ENCODE results near the gene CD81. TPM values are rescaled to one million over a fixed set of nuclear protein-coding genes. Genes with fewer than 3 reads are reported as not detected.
A peak's percentile ranks its signal among the peaks of the same experiment; 100 is the strongest.
"Not testable (repeated sequence)": the region's sequence is repeated elsewhere in the genome, so short reads cannot be mapped to it uniquely, and the experiment has no call there.

Gene CD81, protein sequence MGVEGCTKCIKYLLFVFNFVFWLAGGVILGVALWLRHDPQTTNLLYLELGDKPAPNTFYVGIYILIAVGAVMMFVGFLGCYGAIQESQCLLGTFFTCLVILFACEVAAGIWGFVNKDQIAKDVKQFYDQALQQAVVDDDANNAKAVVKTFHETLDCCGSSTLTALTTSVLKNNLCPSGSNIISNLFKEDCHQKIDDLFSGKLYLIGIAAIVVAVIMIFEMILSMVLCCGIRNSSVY
- total RNA-seq: 299 TPM

GRCh38 chr11:2376751-2377451 is at the start of gene CD81:
Gene CD81, plus strand, starts transcription at chr11:2377310. Its CDS starts 240 bp downstream, at chr11:2377550.
- peak; percentile 38 for DNase-seq

GRCh38 chr11:2328021-2328420 is 49.1 kb upstream of the CD81 start:
- no peak for DNase-seq

DNA sequence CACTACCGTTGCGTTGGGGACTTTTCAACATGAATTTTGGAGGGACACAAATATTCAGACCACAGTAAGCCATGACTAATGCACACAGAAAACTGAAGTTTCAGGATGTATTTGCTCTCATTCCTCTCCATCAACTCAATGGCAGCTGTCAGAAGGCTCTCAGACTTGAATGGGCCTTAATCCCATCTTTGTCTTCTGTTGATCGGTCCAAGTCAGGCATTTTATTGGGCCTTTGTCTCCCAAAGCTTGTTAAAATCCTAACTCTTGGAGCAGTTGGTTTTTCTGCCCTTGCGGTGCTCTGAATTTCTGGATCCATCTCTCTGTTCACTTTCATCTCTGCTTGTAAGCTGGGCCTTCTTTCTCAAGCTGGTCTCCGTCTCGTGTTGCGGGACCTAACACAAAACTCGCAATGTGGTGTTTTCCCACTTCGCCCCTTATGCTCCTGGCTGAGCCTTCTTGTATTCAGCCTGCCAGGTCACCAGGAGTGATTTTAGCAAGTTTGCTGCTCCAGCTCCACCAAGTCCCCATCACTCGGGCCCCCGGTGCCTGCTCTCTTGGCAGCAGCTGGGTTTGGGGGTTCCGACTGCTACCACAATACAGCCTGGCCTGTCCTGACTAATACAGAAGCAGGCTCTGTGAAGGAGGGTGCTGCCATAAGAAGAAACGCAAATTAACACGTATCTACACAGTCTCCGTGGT is 48.3 kb upstream of the CD81 start:
- DNase-seq: no peak

DNA sequence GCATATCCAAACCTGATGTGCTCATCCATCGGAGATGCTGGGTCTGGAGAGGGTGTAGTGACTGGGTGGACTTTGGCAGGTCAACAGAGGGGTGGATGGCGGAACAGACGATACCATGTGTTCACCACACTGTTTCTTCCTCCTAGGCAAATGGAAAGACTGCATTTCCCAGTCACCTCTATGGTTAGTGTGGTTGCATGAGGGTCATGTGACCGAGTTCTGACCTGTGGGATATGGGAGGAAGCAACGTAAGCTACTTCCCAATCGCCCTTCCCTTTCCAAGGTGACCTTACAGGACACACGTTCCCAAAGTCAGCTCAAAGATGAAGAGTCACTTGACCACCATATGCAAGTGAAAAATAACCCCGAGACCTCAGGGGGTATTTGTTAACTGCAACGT is 47.6 kb upstream of the CD81 start:
- DNase-seq: no peak

DNA sequence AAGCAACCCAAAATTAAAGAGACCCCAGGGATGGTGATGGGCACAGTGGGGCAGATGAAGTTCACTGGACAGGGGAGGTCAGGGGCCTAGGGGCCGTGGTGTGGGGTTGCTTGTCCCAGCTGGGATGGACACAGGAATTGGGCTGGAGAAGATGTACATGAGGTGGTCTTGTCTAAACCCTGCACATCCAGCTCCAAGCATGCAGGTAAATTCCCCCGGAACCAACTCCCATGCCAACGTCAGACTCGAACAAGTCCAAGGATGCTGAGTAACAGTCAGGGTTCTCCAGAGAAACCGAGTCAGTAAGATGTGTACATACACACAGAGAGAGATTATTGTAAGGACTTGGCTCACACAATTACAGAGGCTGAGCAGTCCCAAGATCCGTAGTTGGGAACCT is 46.4 kb upstream of the CD81 start:
- no peak for DNase-seq

GRCh38 chr11:2331404-2331803 is 45.7 kb upstream of the CD81 start:
- no peak for DNase-seq

DNA sequence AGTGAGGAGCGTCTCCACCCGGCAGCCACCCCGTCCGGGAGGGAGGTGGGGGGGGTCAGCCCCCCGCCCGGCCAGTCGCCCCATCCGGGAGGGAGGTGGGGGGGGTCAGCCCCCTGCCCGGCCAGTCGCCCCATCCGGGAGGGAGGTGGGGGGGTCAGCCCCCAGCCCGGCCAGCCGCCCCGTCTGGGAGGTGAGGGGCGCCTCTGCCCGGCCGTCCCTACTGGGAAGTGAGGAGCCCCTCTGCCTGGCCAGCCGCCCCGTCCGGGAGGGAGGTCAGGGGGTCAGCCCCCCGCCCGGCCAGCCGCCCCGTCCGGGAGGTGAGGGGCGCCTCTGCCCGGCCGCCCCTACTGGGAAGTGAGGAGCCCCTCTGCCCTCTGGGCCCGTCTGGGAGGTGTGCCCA is 44.5 kb upstream of the CD81 start:
- DNase-seq: not testable (repeated sequence)

DNA sequence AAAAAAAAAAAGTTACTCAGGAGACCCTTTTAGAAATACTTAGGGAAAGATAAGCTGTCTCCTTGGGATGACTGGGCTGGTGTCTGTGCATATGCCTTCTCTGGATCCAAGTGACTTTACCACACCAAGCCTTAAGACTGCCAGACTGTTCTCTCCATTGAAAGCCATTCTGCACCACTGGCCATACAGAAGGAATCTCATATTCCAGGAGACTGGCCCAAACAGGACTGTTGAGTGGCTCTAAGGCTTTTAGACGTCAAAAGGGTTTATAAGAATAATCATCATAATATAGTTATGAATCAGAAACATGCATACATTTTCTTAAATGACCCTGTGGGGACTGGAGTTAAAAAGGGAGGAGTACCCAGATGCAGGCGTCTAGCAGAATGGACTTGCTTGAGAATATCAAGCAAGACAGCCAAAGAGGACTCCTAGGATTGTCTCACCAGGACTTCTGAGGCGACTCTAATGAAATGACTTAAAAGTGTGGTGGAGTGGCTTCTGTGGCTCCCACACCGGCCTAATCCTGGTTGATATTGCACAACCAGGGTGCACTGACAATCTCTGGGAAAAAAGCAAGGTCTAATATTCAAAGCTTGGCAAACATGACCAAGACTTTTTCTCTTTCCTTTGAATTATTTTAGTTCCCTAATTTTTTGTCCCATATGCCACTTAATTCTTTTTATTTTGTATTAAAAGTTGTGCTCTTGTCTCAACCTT is 43.5 kb upstream of the CD81 start:
- not testable (repeated sequence) for DNase-seq

- not testable (repeated sequence) for DNase-seq
Observed at GRCh38 chr11:2335286-2335685, 41.8 kb upstream of the CD81 start.

- not testable (repeated sequence) for DNase-seq
Observed at GRCh38 chr11:2338760-2339159, 38.4 kb upstream of the CD81 start.

DNA sequence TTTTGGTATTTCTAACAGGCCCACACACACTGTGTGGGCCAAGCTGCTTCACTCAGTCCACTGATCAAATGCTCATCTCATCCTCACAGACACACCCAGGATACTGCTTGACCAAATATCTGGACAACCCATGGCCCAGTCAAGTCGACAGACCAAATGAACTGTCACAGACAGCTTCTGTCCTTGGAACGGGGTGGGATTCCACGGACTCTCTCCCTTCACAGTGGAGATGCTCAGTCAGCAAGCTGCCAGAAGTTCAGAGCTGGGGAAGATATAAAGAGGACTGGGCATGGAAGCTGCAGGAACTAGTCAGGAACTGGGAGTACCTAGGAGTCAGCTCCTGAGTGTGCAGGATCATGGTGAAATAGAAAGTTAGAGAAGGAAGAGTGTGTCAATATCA is 34.6 kb upstream of the CD81 start:
- DNase-seq: no peak

- no peak for DNase-seq
Observed at GRCh38 chr11:2342981-2343380, 34.1 kb upstream of the CD81 start.

DNA sequence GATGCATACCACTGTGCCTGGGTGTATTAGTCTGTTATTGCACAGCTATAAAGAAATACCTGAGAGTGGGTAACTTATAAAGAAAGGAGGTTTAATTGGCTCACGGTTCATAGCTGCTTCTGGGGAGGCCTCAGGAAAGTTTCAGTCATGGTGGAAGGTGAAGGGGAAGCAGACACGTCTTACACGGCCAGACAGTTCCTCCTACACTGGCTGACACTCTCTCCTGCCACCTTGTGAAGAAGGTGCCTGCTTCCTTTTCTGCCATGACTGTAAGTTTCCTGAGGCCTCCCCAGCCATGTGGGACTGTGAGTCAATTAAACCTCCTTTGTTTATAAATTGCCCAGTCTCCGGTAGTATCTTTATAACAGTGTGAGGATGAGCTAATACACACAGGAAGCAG is 33.6 kb upstream of the CD81 start:
- DNase-seq: no peak

DNA sequence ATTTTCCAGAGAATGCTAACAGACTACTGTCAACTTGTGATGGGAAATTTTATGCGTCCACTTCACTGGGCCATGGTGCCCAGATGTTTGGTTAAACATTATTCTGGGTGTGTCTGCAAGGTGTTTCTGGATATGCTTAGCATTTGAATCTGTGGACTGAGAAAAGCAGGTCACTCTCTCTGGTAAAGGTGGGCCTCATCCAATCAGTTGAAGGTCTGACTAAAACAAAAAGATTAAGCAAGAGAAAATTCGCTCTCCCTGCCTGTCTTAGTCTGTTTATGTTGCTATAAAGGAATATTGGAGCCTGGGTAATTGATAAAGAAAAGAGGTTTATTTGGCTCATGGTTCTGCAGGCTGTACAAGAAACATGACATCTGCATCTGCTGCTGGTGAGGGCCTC is 32.1 kb upstream of the CD81 start:
- no peak for DNase-seq

- no peak for DNase-seq
Observed at GRCh38 chr11:2346014-2346413, 31.1 kb upstream of the CD81 start.

GRCh38 chr11:2346586-2347307 is 30.4 kb upstream of the CD81 start:
- no peak for DNase-seq

DNA sequence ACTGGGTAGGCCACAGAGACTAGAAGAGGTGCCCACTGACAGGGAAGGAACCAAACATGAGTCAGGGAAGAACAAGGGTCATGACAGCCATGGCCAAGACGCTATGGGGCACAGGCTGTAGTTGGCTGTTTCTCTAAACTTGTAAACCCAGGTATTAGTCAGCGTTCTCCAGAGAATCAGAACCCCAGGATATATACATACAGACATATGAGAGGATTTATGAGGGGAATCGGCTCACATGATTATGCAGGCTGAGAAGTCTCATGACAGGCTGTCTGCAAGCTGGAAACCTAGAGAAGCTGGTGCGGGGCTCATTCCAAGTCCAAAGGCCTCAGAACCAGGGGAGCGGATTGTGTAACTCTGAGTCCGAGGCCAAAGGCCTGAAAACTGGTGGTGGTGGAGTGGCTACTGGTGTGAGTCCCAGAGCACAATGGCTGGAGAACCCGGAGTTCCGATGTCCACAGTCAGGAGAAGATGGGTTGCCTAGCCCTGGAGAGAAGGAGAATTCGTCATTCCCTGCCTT is 29.7 kb upstream of the CD81 start:
- no peak for DNase-seq

DNA sequence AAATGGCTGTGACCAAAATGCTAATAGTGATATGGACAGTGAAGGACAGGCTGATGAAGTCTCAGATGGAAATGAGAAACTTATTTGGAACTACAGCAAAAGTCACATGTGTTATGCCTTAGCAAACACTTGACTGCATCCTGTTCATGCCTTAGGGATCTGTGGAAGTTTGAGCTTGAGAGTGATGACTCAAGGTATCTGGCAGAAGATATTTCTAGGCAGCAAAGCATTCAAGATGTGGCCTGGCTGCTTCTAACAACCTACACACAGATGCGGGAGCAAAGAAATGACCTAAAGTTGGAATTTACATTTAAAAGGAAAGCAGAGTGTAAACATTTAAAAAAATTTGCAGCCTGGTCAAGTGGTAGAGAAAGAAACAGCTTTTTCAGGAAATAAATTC is 28.1 kb upstream of the CD81 start:
- no peak for DNase-seq

DNA sequence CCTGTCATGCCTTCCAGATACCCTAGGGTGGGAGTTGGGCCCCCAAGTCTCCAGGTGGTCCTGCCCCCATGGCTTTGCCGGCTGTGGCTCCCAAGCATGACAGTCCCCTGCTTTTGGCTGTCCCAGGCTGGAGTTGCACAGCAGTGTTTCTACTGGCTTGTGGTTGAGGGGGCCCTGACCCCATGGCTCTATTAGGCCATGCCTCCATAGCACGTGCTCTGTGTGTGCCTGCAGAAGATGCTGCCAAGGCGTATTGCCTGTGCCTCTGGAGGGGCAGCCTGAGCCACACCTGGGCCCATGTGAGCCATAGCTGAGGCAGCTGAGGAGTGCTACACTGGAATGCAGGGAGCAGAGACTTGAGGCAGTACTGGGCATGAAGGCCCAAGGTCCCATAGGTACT is 25.4 kb upstream of the CD81 start:
- no peak for DNase-seq

DNA sequence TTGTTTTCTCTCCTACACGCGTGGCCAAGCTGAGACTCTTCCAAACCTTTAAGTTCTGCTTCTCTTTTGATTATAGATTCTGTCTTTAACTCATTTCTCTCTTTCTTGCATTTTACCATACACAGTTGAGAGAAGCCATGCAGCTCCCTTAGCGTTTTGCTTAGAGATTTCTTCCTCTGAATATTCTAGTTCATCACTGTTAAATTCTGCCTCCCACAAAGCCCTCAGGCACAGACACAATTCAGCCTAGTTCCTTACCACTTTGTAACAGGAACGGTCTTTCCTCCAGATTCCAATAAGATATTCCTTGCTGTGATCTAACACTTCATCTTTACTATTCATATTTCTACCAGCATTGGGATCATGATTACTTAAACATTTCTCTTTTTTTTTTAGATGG is 24.7 kb upstream of the CD81 start:
- no peak for DNase-seq

DNA sequence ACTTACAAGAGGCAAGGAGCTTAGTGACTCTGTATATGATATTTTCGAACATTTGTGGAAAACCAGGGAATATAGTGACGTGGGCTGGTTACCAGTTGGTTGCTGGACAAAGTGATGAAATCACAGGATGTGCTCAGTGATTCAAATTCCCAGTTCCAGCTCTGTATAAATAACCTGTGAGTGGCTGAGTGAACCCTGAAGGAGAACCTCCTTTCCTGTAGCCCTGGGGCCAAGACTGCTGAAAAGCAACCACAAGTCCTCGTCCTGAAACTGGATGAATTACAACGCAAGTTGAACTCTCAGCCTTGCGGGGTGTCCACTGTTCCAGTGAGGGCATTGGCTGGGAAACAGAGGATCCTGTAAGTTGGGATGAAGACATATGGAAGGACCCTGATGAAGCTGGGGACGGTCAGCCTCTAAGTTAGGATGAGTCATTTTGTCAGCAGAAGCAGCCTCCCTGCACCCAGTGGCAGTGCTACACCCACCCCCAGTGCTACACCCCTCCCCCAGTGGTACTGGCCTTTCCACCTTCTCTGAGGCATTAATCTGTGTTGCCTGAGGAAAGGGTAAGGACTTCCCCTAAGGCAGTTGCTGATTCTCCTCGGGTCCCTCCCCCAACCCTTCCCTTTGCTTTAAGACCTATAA is 22.0 kb upstream of the CD81 start:
- DNase-seq: no peak

All from skin of body (tissue), 2 donors.